IPS-20b (cell line): Measurements from ENCODE around the gene KRTAP12-1.

Experiments used
- H3K27ac ChIP-seq: one replicate; pipeline ENCODE4 v1.5.1; 2013; ENCODE audit warnings: low read length
- H3K27me3 ChIP-seq: 2 replicates; pipeline ENCODE4 v1.6.1; 2013; ENCODE audit warnings: mild to moderate bottlenecking, low read length, inconsistent platforms; ENCODE audit not compliant: insufficient read depth
- H3K36me3 ChIP-seq: 2 replicates; pipeline ENCODE4 v1.6.1; 2013; ENCODE audit warnings: low read depth, mild to moderate bottlenecking, inconsistent platforms, low read length, moderate library complexity; ENCODE audit not compliant: insufficient read depth
- H3K4me1 ChIP-seq: 2 replicates; pipeline ENCODE4 v1.6.1; 2013; ENCODE audit warnings: mild to moderate bottlenecking, control low read depth, inconsistent platforms, low read length, moderate library complexity; ENCODE audit not compliant: insufficient read depth
- H3K4me3 ChIP-seq: 2 replicates; pipeline ENCODE4 v1.5.1; 2013; ENCODE audit warnings: mild to moderate bottlenecking, low read length, inconsistent platforms
- H3K9ac ChIP-seq: 2 replicates; pipeline ENCODE4 v1.6.1; 2013; ENCODE audit warnings: low read depth, mild to moderate bottlenecking, inconsistent platforms, low read length, moderate library complexity
- H3K9me3 ChIP-seq: 2 replicates; pipeline ENCODE4 v1.6.1; 2013; ENCODE audit warnings: mild to moderate bottlenecking, low read depth, low read length, inconsistent platforms; ENCODE audit not compliant: insufficient read depth

KRTAP12-1 gene

GRCh38 chr21:44723177-44724131 lies 41.5 kb upstream of the KRTAP12-1 start:
- peaks cover 9% of the 10 kb centered on the region; the same call in 1 of the 2 replicates for H3K4me1 ChIP-seq
- H3K9ac ChIP-seq = peak overlapping the region; percentile 65; the same call in 1 of the 2 replicates
- peak overlapping the region; percentile 36; the same call in 1 of the 2 replicates for H3K4me3 ChIP-seq
- H3K27me3 ChIP-seq = peaks cover 27% of the 10 kb centered on the region
- no peaks in the 10 kb centered on the region for H3K9me3 ChIP-seq
- no peak overlapping the region for H3K27ac ChIP-seq
- no peaks in the 10 kb centered on the region for H3K36me3 ChIP-seq

- H3K4me3 ChIP-seq = peak overlapping the region; percentile 36; the same call in 1 of the 2 replicates
- H3K9me3 ChIP-seq = no peaks in the 10 kb centered on the region
- H3K36me3 ChIP-seq = no peaks in the 10 kb centered on the region
- peaks cover 9% of the 10 kb centered on the region; the same call in 1 of the 2 replicates for H3K4me1 ChIP-seq
- peak overlapping the region; percentile 65; the same call in 1 of the 2 replicates for H3K9ac ChIP-seq
- H3K27me3 ChIP-seq = peaks cover 27% of the 10 kb centered on the region
- no peak overlapping the region for H3K27ac ChIP-seq
Measured at GRCh38 chr21:44722731-44723130, 40.8 kb upstream of the KRTAP12-1 start.

- peaks cover 9% of the 10 kb centered on the region; the same call in 1 of the 2 replicates for H3K4me1 ChIP-seq
- no peak overlapping the region for H3K4me3 ChIP-seq
- no peak overlapping the region for H3K9ac ChIP-seq
- no peak overlapping the region for H3K27ac ChIP-seq
- H3K9me3 ChIP-seq = no peaks in the 10 kb centered on the region
- no peaks in the 10 kb centered on the region for H3K36me3 ChIP-seq
- peaks cover 31% of the 10 kb centered on the region for H3K27me3 ChIP-seq
Measured at GRCh38 chr21:44720170-44720569, 38.2 kb upstream of the KRTAP12-1 start.

- peaks cover 16% of the 10 kb centered on the region; the same call in 1 of the 2 replicates for H3K4me1 ChIP-seq
- H3K9ac ChIP-seq = no peak overlapping the region
- no peak overlapping the region for H3K27ac ChIP-seq
- H3K36me3 ChIP-seq = no peaks in the 10 kb centered on the region
- H3K4me3 ChIP-seq = no peak overlapping the region
- no peaks in the 10 kb centered on the region for H3K9me3 ChIP-seq
- peaks cover 33% of the 10 kb centered on the region for H3K27me3 ChIP-seq
Measured at GRCh38 chr21:44718571-44718970, 36.6 kb upstream of the KRTAP12-1 start.

- peaks cover 15% of the 10 kb centered on the region; the same call in 1 of the 2 replicates for H3K4me1 ChIP-seq
- H3K4me3 ChIP-seq = no peak overlapping the region
- H3K36me3 ChIP-seq = no peaks in the 10 kb centered on the region
- peaks cover 33% of the 10 kb centered on the region for H3K27me3 ChIP-seq
- no peak overlapping the region for H3K9ac ChIP-seq
- H3K27ac ChIP-seq = no peak overlapping the region
- H3K9me3 ChIP-seq = no peaks in the 10 kb centered on the region
Measured at GRCh38 chr21:44718093-44718492, 36.1 kb upstream of the KRTAP12-1 start.

GRCh38 chr21:44716984-44717383 lies 35.0 kb upstream of the KRTAP12-1 start:
- Histone ChIP-seq H3K9ac (no peak overlapping the region), H3K27me3 (peaks cover 36% of the 10 kb centered on the region), H3K27ac (no peak overlapping the region), H3K9me3 (no peaks in the 10 kb centered on the region), H3K4me1 (peaks cover 17% of the 10 kb centered on the region; the same call in 1 of the 2 replicates), H3K36me3 (no peaks in the 10 kb centered on the region), H3K4me3 (no peak overlapping the region)

GRCh38 chr21:44714905-44715304 lies 32.9 kb upstream of the KRTAP12-1 start:
- peaks cover 17% of the 10 kb centered on the region; the same call in 1 of the 2 replicates for H3K4me1 ChIP-seq
- H3K36me3 ChIP-seq = no peaks in the 10 kb centered on the region
- H3K9ac ChIP-seq = no peak overlapping the region
- H3K4me3 ChIP-seq = no peak overlapping the region
- H3K27ac ChIP-seq = no peak overlapping the region
- no peaks in the 10 kb centered on the region for H3K9me3 ChIP-seq
- H3K27me3 ChIP-seq = peaks cover 57% of the 10 kb centered on the region

GRCh38 chr21:44713846-44714245 lies 31.9 kb upstream of the KRTAP12-1 start:
- Histone ChIP-seq H3K27me3 (peaks cover 68% of the 10 kb centered on the region), H3K4me3 (no peak overlapping the region), H3K9ac (no peak overlapping the region), H3K9me3 (no peaks in the 10 kb centered on the region), H3K27ac (no peak overlapping the region), H3K4me1 (peaks cover 27% of the 10 kb centered on the region; the same call in 1 of the 2 replicates), H3K36me3 (no peaks in the 10 kb centered on the region)

GRCh38 chr21:44713130-44713529 lies 31.2 kb upstream of the KRTAP12-1 start:
- H3K36me3 ChIP-seq = no peaks in the 10 kb centered on the region
- H3K9ac ChIP-seq = no peak overlapping the region
- H3K27me3 ChIP-seq = peaks cover 75% of the 10 kb centered on the region
- H3K4me1 ChIP-seq = peaks cover 31% of the 10 kb centered on the region; the same call in 1 of the 2 replicates
- no peak overlapping the region for H3K4me3 ChIP-seq
- no peak overlapping the region for H3K27ac ChIP-seq
- no peaks in the 10 kb centered on the region for H3K9me3 ChIP-seq

GRCh38 chr21:44712203-44713028 lies 30.5 kb upstream of the KRTAP12-1 start:
- Histone ChIP-seq H3K36me3 (no peaks in the 10 kb centered on the region), H3K4me1 (peaks cover 31% of the 10 kb centered on the region; the same call in 1 of the 2 replicates), H3K9ac (no peak overlapping the region), H3K27ac (no peak overlapping the region), H3K9me3 (no peaks in the 10 kb centered on the region), H3K27me3 (peaks cover 82% of the 10 kb centered on the region), H3K4me3 (peak overlapping the region; percentile 62; the same call in 1 of the 2 replicates)
